GM19023 (cell line): ENCODE results near the gene PRPSAP1.

Source experiments
- ATAC-seq: cut with Tn5 transposase; IDR thresholded peaks from one replicate; pipeline ENCODE4 v1.9.1; 2021; ENCODE audit warnings: mild to moderate bottlenecking, moderate library complexity; ENCODE audit not compliant: unreplicated experiment

The PRPSAP1 gene

GRCh38 chr17:76353599-76354316 is at the start of gene PRPSAP1:
Gene PRPSAP1 (minus strand): TSS chr17:76353916. CDS start chr17:76353703, 213 bp downstream.
- peak; percentile 91 for ATAC-seq

- no peak for ATAC-seq
These were observed 49.0 kb upstream of the PRPSAP1 start for GRCh38 chr17:76402711-76403110.

GRCh38 chr17:76399175-76400172 is 45.8 kb upstream of the PRPSAP1 start:
- ATAC-seq = no peak

GRCh38 chr17:76398523-76399174 is 44.9 kb upstream of the PRPSAP1 start:
- no peak for ATAC-seq

- ATAC-seq = no peak
These were observed 44.2 kb upstream of the PRPSAP1 start for GRCh38 chr17:76397687-76398522.

GRCh38 chr17:76397184-76397583 is 43.5 kb upstream of the PRPSAP1 start:
- no peak for ATAC-seq

GRCh38 chr17:76395980-76396379 is 42.3 kb upstream of the PRPSAP1 start:
- no peak for ATAC-seq

- ATAC-seq = no peak
These were observed 40.5 kb upstream of the PRPSAP1 start for GRCh38 chr17:76394166-76394565.

GRCh38 chr17:76391200-76391715 is 37.5 kb upstream of the PRPSAP1 start:
- ATAC-seq = no peak

- no peak for ATAC-seq
These were observed 36.3 kb upstream of the PRPSAP1 start for GRCh38 chr17:76390003-76390421.

- no peak for ATAC-seq
These were observed 35.5 kb upstream of the PRPSAP1 start for GRCh38 chr17:76388966-76389888.

- no peak for ATAC-seq
These were observed 33.5 kb upstream of the PRPSAP1 start for GRCh38 chr17:76386966-76387765.

GRCh38 chr17:76385892-76386786 is 32.4 kb upstream of the PRPSAP1 start:
- ATAC-seq = no peak

- no peak for ATAC-seq
These were observed 31.5 kb upstream of the PRPSAP1 start for GRCh38 chr17:76384987-76385891.

GRCh38 chr17:76384222-76384986 is 30.7 kb upstream of the PRPSAP1 start, which contains the start of gene SPHK1:
Gene SPHK1 (plus strand): TSS chr17:76384609. CDS start chr17:76385645, 1,036 bp downstream.
- ATAC-seq = peak; percentile 55
